NCI-H2029 treated with DMSO at 0.1 percent for 48 hours (cell line): ENCODE data around the gene ORM2.
"Not testable (repeated sequence)": the region's sequence is repeated elsewhere in the genome, so short reads cannot be mapped to it uniquely, and the experiment has no call there.

Source experiments
- DNase-seq: peaks from one replicate; lab custom pipeline; 2025; lab: John Stamatoyannopoulos, UW

ORM2 gene

DNA sequence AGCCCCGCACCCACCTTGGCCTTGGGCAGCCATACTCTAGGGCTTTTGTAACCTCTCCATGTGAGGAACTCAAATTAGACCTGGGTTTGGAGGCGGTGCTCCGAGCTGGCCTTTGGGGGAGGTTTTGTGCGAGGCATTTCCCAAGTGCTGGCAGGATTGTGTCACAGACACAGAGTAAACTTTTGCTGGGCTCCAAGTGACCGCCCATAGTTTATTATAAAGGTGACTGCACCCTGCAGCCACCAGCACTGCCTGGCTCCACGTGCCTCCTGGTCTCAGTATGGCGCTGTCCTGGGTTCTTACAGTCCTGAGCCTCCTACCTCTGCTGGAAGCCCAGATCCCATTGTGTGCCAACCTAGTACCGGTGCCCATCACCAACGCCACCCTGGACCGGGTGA is at the start of gene ORM2:
ORM2 (plus strand) TSS at position 245 of the 398 bp plus-strand sequence; CDS start at position 281, 36 bp downstream.
- DNase-seq = not testable (repeated sequence)

DNA sequence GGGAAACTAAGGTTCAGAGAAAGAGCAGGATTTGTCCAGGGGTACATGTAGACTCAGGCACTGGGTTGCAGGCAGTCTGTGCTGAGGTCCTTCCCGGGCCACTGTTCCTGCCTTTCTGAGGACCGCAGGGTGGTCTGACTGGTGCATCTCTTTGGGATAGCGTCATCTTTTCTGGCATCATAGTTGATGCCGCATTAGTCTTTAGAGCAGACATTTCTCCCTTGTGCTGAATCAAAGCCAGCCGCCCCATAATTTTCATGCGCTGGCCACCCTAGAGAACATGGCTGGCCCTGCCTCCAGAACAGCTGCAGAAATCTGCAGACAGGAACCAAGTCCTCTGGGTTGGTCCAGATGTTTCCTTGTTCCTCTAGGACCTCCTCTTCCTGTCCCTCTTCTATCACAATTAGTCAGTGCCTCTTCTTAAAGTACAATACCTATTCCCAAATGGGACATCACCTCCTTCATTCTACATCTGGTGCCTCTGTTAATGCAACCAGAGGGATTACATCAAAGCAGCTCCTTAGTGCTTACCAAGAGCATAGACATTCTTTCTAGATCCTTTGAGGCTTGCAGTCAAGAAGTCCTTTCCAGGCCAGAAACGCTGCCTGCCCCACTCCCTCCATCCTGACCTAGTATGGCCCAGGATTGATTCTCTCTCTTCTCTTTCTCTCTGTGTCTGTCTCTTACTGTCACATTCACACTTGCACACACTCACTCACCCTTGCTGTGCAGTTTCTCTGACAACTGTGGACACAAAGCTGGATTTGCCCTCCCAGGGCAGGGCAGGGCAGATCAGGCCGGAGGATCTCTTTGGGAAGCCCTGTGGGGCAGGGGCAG is 48.8 kb upstream of the ORM2 start:
- no peak for DNase-seq

DNA sequence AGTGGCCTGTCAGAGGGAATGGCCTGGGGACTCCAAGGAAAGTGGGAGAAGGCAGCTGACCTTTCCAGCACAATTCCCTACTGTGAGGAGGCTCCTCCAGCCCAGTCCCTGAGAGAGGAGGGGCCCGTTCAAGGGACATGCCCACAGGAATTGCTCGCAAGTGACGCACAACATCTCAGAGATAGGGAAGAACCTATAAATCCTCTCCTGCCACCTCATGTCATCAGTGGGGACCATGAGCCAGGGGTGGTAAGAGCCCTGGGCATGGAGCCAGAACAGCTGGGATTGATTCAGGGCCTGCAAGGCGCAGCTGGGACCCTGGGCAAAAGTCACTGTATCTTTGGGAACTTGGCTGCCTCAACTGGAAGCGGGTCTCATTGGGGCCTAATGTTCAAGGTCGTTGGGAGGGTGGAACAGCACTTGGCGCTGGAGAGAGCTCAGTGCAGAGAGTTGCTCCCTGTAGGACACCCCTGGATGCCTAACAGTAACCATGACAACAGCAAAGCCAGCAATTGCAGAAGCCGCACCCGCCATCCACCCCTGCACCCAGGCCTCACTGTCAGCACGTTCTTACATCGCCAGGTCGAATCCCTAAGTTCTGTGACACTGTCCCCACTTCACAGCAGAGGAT is 48.1 kb upstream of the ORM2 start:
- no peak for DNase-seq

DNA sequence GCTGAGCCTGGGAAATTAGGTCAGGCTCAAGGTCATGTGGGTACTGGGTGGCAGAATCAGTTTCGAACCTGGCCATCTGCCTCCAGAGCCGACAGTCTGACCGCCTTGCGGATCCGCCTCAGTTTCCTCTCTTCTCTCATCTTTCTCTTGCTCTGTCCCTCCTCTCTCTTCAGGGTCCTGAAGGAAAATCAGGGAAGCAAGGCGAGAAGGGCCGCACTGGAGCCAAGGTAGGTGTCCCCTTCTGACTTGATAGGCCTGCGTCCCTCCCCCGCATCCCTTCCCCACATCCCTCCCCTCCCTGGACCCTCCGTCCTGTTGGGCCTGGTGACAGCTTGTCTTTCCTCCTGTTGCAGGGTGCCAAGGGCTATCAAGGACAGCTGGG is 47.6 kb upstream of the ORM2 start:
- no peak for DNase-seq

DNA sequence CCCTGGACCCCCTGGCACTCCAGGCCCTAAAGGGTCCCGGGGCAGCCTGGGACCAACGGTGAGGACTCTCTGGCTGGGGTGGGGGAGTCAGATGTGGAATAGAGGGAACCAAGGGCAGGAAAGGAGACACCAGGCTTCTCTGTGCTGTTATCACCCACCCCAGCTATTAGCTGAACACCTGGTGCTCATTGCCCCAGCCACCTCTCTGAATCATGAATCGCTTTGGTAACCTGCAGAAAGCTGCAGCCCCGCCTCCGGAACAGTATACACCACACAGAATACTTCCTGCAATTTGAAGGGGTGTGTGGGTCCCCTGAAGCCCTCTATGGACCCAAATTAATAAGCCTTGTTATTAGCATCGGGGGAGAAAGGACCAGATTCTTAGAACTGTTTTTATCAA is 47.2 kb upstream of the ORM2 start:
- no peak for DNase-seq

DNA sequence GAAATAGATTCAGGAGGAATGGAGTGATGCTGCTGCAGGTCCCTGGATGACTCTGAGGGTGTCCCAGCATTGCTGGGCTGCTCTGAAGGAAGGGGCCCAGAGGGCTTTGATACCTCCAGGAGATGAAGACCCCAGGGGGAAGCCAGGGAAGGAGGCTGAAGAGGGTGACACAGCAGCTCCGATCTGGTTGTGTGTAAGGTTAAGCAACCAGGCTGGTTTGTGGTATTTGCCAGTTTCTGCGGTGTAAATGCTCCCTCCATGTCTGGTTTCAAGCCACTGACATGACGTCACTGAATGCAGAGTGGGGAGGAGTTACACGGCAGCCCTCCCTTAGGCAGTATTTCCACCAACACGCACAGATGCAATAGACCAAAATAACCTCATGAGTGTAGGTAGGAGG is 46.7 kb upstream of the ORM2 start:
- no peak for DNase-seq

DNA sequence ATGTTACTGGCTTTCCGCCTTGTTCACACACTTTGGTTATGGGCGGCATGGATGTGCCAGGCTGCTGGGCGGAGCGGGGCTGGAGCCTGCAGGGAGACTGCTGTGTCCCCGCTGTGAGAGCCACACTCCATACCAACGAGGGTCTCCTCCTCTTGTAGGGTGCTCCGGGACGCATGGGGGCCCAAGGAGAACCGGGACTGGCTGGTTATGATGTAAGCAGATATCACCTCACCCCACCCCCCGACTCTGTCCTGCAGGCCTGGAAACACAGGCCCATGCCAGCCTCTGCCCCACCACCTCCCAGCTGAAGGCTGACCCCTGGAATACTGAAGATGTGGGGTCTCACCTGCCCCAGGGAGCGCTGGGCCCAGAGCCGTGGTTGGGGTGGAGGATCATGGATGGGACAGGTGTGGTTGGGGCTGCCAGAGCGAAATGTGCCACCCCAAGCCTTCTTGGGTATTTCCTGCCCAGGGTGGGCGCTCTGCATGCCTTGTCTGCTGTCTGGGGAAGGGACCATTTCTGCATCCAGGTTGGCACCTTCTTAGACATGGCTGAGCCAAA is 46.0 kb upstream of the ORM2 start:
- DNase-seq = no peak

DNA sequence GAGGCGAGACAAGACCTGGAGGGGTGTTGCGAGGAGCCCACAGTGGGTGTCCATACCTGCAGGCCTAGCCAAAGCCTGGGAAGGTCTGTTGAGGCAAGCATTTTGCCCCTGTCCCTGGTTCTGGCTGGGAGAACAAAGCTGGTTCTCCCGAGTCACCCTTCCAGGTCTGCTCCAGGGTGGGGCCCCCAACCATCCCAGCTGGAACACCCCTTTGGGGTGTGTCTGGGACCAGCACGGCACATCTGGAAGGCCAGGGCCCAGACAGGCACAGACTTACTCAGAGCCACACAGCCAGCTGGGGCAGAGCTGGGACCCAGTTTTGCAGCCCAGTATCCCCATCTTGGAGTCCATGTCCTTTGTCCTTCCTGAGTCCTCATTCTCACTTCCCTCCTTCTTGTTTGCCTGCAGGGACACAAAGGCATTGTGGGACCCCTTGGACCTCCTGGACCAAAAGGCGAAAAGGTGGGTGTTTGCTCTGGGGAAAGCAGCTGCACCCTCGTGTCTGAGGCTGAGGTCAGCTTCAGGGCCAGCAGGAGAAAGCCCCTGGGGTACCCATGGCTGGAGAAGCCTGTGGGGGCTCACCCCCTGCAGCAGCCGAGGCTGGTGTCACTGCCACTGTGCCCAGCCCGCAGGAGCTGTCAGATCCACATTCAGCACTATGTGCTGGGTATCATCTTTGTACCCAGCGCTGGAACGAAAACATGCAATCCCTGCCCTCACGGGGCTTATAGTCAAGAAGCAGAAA is 45.2 kb upstream of the ORM2 start:
- no peak for DNase-seq

DNA sequence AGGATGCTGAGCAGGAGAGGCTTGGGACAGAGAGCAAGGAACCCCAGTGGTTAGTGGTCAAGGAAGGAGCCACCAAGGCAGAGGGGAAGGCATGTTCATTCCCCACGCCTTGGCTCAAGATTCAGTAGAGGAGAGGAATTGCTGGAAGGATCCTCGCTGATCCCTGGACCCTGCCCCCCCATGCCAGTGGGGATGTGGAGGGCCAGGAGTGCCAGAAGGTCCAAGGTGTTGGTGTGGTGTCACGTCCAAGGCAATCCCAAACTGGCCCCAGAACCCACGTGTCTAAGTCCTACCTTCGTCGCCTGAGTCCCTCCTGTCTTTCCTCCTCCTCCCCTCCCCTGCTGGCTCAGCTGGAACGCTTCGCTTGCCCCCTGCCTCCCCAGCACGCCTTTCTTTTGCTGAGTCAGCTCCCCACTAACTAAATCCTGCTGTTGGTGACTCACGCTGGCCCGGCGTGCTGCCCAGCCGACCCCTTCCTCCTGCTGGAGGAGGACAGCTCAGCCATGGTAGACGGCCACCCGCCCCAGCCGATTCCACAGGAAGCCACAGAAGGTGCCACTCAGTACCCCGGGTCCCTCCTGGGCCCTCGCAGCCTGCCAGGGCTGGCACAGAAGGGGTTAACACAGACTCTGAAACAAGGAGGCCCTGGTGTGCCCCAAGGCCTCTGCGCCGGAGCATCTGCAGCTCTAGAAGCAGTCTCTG is 44.4 kb upstream of the ORM2 start:
- no peak for DNase-seq

DNA sequence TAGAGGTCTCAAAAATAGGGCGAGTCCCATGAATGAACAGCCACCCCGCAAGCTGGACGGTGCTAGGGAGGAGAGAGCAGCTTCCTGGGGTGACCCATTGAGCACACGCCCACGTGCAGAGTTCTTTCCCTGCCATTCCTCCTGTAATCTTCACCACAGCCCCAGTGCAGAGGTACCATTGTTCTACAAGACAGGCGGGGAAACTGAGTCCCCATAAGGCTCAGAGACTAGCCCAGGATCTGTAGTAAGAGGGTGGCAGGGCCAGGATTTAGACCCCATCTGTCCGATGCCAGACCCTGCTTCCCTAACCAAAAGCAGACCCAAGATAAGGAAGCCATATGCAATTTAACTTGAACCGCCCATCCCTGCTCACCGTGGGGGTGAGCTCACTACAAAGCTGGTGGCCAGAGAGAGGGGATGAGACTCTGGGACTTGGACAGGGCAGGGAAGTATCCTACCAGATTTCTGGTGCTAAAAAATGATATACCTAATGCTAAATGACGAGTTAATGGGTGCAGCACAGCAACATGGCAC is 43.5 kb upstream of the ORM2 start:
- DNase-seq = no peak

DNA sequence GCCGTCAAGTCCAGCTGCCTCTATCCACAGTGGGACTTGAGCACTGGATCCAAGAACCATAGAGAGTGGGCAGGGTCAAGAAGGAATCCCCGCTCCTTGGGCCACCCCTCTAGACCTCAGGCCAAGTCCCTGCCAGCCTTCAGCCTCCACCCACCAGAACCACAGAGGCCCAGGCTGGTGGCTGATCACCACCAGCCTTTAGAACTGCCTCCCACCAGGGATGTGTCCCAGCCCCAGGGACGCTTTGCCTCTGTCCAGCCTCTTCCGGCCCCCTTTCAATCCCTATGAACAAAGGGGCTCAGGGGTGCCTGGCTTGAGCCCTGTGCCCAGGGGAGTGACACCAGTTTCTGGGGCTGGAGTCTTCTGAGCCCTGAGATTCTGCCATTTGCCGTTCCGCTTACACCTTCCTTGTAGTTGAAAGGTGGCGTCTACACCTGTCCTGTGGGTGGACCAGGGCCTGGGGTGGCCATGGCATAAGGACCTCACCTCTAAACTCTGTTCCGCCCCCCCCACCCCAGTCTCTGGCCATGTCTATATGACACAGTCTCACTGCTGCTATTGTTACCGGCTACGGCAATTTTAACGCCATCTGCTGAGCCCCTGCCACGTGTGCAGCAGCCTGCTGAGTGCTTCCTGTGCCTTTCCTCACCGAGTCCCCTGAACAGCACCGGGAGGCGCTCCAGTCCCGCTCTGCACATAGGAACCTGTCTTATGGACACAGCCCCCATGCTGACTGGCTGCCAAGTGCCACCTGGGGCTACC is 42.5 kb upstream of the ORM2 start:
- DNase-seq = no peak

DNA sequence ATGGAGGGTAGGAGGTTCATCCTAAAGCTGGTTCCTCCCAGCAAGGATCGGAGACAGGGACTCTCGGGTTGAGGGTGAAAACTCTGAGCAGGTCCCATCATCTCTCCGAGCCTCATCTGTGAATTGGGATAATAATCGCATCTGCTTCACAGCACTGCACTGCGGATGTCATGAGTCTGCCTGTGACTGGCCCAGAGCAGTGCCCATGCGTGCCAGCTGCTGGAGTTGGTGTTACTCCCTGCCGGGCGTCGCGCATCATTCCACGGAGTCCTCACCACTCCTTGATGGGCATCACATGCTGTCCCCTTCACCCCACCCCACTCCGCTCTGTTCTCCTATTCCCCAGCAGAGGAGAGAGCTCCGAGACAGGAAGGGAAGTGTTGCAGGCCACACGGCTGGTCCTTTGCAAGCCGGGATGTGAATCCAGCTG is 41.9 kb upstream of the ORM2 start:
- no peak for DNase-seq

DNA sequence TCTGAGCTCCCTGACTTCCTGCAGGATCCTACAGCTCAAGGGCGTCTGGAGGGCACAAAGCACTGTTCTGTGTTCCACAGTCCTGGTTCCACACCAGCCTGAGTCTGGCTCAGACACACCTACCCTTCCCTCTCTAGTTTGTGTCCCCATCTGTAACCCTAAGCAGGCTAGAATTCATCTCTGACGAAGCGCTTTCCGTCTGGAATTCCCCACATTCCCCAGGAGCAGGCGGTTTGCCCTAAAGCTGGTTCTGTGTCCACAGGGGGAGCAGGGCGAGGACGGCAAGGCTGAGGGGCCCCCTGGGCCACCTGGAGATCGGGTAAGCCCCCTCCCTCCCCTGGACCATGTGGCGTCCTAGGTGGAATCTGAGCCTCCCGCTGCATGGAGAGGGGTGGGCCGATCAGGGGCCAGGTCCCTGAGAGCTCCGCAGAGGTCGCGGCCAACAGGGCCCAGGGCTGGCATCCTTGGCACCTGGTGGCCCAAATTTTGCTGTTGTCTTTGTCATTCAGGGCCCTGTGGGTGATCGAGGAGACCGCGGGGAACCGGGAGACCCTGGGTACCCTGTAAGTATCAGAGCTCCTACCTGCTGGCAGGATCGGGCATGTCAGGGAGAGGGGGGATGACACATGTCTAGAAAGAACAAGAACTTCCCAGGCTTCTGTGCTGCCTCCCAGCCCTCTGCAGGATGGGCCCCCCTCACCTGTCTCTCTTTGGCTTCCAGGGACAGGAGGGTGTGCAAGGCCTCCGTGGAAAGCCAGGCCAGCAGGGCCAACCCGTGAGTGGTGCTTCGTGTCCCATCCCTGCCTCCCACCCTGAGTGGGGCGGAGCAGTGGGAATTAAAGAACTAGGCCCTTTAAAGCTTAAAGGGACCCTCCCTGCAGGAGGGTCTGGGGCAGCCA is 41.2 kb upstream of the ORM2 start:
- no peak for DNase-seq

DNA sequence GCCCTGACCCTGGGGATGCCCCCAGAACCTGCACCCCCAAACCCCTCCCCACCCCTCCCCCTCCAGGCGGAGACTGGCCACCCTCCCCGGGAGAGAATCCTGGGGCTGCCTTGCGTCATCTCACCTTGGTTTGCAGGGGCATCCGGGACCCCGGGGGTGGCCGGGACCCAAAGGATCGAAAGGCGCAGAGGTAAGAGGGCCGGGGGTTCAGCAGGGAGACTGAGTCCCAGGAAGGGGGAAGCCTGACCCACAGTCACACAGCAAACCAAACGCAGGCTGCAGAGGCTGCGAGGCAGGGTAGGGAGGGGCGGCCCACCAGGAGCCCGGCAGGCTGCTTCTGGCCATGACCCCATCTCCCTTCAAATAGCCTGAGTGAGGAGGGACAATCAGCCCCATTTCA is 40.6 kb upstream of the ORM2 start:
- DNase-seq = no peak

DNA sequence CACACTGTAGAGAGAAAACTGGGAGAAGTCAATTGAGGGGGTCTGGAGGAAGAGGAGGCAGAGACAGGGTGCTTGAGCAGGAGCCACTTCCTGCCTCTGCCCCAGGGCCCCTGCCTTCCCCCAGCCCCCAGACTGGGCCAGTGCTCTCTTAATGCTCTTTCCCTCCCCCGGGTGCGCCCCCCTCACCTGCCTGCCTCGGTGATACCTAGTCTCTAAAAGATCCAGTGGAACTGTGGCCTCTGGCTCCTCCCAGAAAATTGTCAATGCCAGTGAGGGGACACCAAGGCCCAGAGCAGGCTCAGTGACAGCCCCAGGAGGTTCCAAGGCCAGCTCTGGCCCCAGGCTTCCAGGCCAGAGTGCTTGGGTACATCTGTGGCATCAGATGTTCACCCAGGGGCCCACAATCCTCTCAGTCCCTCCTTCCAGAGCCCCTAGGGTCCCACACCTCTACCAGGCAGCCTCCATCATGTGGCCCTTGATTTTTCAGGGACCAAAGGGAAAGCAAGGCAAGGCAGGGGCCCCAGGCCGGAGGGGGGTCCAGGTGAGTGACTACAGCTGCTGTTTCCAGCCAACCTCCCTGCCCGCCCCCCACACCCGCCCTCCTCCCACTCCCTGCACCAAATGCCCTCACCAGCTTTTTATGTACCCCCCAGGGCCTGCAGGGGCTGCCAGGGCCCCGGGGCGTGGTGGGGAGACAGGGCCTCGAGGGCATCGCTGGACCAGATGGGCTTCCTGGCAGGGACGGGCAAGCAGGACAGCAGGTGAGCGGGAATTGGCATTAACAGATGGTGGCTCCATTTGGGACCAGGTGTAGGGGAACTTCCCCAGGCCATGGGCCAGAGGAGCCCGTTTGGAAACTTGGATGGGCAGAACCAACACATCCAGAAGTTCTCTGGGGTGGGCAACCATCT is 39.8 kb upstream of the ORM2 start:
- no peak for DNase-seq

DNA sequence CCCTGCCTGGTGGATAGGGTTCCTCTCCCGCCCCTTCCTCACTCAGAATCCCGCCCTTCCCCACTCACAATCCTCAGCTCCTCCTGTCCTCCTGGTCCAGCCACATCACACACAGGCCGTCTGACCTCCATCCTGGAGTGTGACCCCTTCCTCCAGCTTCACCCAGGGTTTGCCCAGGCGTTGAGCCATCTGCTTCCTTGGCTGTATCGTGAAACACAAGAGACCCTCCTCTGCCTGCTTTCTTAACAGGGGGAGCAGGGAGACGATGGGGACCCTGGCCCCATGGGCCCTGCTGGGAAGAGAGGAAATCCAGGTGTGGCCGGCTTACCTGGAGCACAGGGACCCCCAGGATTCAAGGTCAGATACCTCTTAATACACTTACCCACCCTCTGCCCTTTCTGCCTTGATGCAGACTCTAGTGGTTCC is 39.1 kb upstream of the ORM2 start:
- DNase-seq = no peak

DNA sequence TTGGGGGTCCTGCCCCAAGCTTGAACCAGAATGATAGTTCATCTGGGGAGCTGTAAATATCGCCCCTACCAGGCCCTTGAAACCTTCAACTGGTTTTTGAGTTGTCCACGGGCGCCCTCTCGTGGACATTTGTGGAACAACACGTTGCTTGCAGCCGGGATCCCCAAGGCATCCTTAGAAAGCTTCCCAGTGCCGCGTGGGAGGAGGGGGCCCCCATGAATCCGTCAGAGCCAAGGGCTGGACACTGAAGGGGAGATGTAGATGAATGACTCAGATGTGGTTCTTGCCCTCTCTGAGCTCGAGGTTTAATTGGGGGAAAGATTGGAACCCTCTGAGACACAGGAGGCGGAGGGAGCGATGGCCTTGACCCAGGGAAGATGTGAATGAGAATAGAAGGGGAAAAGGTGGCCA is 38.6 kb upstream of the ORM2 start:
- DNase-seq = no peak

DNA sequence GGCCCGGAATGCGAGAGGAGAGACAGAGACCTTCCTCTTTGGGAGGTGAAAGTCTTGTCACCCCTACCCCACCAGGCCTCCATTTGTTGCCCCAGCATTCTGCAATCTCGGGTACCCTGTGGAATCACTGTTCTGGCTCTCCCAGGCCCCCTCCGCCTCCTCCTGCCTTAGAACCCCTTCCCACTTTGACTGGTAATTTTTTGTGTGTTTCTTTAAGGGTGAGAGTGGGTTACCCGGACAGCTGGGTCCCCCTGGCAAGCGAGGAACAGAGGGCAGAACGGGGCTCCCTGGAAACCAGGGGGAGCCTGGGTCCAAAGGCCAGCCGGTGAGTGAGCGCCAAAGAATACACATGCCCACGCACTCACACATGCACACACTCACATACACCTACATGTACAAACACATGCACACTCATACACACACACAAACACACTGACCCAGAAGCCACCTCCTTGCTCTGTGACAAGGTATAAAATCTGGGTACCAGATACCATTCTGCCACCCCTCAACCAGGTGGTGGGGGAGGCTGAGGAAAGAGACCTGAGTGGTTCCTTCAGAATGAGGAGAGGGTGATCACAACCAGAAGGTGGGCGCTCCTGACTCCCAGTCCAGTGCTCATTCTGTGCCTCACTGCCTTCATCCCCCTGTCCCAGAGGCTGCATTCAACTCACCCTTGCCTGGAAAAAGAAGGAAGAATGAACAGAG is 37.6 kb upstream of the ORM2 start:
- no peak for DNase-seq
